NCI-H2029 treated with DMSO at 0.1 percent for 48 hours (cell line): ENCODE results near the gene AQP5.

ENCODE experiments used
- DNase-seq: peaks from one replicate; lab custom pipeline; 2025; lab: John Stamatoyannopoulos, UW

AQP5 gene

DNA sequence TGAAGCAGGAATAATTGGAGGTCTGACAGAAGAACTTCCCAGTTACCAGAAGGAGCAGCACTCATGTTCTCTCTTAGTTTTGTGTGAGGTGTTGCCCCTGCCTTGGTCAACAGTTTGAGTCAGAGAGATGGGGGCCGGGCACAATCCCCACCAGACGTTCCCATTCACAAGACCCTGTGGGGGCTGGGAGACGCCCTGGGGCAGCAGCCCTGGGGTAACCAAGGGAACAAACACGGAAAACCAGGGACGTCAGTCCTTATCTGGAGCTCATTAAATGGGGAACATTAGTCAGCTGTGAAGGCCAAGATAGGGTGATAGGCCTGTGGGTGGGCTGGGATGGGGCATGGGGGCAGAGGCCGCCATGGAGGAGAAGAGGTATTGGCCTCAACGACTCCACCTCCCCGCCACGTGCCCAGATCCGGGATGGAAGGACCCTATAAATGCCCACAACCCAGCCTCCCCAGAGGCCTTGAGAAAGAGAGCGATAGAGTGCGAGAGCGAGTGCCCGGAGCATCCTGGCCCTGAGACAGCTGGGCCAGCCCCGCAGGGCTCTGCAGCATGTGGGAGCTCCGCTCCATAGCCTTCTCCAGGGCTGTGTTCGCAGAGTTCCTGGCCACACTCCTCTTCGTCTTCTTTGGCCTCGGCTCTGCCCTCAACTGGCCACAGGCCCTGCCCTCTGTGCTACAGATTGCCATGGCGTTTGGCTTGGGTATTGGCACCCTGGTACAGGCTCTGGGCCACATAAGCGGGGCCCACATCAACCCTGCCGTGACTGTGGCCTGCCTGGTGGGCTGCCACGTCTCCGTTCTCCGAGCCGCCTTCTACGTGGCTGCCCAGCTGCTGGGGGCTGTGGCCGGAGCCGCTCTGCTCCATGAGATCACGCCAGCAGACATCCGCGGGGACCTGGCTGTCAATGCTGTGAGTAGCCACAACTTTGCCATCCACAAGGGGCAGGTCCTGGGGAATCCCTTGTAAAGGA is 11.1 kb upstream of the AQP5 start, which contains the start of gene AQP2:
Gene AQP2, plus strand, starts transcription at position 465 of the 979 bp plus-strand sequence. Its CDS starts 94 bp downstream, at position 559.
- no peak for DNase-seq

DNA sequence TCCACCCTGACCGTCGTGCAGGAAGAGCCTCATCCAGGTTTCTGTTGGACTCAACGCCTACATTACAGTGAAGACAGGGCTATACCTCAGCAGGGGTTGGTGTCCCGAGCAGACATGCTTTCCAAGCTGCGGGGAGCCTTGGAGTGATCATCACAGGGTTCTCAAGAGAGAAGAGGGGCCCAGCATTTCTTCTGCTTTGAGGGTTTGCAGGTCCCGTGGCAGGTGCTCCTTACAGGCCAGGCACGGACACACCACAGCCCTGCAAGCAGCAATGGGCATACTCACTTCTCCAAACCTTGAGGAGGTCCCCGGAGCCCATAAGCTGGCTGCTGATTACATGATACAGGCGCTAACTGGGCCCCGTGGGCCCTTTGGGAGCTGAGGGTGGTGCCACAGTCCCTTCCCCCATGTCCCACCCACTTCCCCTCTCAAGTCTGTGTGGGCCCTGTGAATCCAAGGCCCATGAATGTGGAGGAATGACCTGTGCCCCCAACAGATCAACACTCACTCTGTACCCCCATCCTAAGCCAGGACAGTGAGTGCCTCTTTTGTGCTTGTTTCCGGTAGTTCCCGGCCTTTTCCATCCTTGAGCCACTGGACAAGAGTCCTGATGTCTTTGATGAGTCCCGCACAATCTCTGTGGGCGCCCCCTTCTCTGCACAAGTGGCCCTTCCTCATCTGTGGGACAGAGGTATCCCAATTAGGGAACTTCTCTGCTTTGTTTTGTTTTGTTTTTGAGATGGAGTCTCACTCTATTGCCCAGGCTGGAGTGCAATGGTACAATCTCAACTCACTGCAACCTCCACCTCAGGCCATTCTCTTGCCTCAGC is 10.0 kb upstream of the AQP5 start:
- DNase-seq, result no peak

DNA sequence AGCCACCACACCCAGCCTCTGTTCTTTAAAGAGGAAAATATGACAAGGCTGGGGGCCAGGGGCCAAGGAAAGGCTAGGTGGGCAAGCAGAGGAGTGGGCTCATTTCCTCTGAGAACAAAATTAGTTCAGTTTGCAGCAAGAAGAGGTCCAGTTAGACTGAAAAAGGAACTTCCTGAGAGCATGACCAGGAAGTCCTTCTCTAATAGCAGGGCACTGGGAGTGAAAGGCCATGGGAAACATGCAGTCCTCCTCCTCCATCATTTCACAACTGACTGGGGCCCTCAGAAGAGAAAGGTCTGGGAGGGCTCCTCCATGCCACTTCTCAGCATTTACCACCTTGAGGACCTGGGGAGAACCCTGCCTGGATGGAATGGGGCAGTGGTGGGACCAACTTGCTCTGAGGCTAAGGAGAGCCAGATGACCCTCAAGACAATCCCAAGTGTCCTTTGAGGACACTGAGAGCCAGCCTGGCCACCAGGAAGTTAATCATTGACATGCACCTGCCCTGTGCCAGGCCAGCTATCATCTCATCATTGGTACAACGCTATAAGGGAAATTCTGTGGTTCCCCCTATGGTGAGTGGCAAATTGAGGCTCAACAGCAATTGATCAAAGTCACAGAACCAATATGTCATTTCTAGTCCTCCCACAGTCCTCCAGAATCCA is 9.1 kb upstream of the AQP5 start:
- DNase-seq, result no peak

DNA sequence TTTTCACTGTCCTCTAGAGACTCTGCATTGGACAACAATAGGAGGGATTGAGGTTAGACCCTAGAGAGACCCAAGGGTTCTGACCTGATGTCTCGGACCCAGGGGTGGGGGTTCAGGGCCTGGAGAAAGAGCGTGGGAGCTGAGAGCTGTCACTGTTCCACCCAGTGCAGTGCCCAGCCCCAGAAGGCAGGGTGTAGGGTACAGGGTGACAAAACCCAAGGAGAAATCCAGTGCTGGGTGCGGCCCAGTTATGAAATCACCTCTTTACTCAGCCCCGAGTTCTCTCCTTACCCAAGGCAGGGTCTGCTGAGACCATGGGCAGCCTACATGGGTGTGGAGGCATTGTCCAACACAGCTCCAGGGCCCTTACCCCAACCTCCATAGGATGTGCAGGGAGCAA is 8.5 kb upstream of the AQP5 start:
- DNase-seq, result no peak

DNA sequence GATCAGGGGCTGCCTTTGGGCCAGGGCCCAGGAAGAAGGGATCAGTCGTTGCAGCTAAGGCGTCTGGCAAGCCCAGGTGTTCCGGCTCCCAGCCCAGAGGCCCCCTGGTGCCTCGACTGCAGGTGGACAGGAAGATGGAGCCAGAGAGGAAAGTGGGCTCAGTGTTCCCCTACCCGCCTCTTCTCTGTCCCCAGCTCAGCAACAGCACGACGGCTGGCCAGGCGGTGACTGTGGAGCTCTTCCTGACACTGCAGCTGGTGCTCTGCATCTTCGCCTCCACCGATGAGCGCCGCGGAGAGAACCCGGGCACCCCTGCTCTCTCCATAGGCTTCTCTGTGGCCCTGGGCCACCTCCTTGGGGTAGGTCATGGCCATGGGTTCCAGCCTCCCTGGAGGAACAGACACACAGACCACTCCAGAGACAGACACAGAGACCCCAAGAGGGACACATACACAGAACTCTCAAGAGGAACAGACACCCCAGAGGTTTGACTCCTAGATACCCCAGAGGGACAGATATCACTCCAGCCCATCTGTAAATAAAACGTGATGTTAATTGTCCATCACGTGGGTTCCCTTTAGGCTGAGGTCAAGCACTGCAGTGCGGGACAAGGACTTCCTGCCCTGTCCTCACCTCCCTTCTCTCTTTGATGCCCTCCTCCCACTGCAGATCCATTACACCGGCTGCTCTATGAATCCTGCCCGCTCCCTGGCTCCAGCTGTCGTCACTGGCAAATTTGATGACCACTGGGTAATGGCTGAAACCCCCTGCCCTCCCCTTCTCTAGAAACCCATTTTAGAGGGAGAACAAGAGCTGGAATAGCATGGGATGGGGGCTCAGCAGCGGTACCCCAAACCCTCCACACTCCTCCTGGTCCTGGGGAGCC is 7.5 kb upstream of the AQP5 start:
- no peak for DNase-seq

DNA sequence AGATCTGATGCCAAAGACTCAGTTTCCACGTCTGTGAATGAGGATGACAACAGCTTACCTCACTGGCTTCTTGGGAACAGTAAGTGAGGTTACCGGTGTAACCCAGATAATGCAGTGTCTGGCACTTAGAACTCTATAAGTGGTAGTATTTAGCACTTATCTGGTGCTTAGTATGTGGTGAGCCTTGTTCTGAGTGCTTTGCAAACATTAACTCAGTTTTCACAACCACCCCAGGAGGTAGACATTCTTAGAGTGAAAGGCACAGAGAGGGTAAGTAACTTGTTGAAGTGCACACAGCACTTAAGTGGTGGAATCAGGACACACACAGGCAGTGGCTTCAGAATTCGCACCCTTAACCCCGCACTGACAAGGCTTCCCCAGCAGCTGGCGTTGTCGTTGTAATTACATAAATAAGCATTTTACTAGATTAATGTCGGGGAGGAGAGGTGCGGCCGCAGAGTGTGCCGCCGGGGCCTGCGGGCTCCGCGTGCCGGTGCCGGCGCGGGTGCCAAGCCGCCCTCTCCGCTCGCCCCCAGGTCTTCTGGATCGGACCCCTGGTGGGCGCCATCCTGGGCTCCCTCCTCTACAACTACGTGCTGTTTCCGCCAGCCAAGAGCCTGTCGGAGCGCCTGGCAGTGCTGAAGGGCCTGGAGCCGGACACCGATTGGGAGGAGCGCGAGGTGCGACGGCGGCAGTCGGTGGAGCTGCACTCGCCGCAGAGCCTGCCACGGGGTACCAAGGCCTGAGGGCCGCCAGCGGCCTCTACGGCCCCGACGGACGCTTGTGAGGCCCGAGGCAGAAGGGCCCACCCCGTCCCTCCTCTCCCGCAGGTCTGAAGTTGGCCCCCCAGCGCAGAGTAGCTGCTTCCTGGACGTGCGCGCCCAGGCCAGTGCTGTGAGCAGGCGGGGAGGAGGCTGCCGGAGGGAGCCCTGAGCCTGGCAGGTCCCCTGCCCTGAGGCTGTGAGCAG is 6.5 kb upstream of the AQP5 start:
- no peak for DNase-seq

DNA sequence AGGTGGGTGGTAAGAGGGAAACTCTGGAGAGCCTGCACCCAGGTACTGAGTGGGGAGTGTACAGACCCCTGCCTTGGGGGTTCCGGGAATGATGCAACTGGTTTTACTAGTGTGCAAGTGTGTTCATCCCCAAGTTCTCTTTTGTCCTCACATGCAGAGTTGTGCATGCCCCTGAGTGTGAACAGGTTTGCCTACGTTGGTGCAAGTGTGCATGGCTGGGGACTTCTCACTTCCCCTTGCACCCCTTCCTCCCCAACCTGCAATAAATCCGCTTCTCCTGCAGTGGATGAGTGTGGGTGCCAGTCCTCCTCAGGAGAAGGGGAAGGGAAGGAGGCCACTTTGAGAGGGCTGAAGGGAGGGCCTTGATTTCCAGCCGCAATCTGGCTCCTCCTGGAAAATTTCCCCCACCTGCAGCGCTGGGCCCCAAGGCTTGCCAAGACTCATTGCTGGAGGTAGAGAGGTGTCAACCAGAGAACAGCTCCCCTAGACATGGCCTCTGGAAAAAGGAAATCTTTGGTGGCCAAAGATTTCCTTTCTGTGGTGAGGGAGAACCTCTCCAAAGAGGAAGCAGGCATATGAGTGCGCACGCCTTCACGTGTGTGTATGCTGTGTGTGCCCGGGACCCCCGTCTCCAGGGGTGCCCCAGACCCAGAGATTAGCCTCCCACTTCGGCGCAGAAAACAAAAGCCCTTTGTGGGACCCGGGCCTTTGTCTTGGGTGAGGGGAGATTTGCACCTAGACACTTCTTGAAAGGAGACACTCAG is 5.6 kb upstream of the AQP5 start:
- DNase-seq, result no peak

DNA sequence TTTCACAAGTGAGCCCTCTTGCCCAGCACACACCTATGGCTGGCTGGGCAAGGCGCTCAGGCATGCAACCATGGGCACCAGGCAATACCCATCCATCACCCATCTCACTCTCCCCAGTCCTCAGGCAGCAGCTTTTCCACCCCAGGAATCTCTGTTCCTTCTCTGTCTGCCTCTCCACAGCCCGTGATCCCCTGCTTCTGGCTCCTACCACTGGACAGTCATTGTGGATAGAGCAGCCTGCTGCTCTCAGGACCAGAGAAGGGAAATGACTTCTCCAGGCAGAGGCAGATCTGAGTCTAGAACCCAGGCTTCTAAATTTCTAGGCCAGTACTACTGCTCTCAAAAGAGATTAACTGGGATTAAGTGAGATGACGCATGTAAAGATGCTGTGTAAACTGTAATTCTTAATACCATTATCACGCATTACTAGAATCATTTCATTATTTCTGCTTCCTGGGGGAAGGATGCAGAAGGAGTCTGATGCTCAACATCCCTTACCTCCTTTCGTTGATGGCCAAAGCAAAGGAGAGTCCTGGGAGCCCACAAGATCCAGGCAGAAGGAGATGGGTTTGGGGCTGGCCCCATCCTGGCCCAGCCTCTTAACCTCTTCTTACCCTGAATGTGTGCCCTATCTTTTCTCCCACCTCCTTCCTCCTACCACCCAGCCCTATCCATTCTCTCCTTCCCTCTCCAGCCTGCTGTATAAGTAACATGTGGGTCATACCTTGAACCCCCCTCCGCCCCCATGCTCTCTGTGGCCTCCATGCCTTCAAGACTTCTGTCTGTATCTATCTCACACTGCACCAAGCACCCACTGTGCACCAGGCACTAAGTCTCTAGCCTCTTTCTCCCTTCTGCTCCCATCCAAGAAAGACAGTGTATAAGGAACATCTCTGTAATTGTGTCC is 4.8 kb upstream of the AQP5 start:
- no peak for DNase-seq

DNA sequence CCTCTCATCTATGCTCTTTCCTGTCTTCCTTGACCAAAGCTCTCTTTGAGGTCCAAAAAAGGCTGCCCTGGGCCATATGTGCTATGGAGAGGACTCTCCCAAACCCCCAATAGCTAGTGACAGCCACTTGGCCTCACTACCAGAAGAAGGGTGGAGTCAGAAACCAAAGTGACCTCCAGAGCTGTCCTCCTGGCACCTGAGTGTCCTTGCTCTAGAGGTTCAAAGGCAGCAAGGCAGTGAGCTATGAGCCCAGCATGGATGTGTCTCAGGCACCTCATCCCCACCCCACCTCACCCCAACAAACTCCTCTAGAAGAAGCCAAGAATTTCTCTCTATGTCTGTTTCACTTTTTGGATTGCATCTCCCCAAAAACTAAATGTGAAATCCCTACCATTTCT is 4.1 kb upstream of the AQP5 start:
- DNase-seq, result no peak

DNA sequence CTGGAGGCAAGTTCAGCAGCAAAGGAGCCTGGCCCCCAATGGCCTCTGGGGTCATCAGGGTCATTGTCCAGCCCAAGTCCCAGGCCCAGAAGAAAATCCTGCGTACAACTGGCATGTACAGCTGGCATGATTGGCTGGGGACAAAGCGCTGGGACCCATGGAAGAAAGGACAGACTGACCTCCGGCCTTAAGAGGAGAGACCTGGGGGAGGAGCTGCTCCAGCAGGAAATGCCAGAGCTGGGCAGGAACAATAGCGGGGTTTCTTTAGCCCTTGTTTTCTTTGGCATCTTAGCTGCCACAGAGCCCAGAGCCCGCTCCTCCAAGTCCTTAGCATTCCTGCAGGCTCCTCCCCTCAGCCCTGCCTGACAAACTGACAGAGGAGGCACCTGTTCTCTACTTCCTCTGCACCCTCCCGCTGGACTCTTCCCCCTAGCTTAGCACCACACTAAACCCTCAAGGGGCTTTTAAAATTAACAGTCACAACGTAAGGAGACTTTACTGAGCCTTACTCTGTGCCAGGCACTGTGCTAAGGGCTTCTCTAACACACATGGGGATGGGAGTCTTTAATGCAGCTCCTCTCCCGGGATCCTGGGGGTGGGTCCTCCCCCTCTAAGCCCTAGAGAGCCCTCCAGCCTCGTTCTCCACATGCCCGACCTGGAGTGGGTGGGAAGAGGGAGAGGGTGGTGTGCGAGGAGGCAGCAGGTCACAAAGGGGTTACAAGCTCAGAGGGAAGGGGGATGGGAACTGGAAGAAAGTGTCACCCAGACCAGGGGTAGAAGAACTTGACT is 1.8 kb upstream of the AQP5 start:
- DNase-seq, result no peak

DNA sequence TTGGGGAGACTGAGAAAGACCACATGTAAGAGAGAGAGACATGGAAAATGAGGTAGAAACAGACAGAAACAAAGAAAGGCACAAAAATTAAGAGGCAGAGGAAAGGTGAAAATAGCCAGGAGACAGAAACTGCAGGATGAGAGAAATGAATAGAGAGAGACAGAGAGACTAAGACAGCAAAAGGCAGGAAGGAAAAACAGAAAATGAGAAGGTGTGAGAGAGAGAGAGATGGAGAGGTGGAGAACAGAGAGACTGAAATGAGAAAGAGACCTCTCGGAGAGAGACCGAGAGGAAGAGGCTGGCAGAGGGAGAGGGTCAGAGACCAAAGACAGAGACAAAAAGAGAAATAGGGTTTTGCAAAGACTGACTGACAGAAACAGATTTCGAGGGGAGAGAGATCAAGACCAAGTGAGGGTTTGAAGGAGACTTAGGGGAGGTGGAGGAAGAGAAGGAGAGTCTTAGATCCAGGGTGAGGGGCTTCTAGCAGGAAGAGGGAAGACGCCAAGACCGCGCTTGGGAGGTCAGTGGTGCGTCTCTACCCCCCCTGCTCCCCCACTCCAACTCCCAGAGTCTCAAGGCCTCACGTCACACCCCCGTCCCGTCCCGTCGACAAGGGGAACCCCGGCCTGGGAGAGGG is 1.1 kb upstream of the AQP5 start:
- no peak for DNase-seq

DNA sequence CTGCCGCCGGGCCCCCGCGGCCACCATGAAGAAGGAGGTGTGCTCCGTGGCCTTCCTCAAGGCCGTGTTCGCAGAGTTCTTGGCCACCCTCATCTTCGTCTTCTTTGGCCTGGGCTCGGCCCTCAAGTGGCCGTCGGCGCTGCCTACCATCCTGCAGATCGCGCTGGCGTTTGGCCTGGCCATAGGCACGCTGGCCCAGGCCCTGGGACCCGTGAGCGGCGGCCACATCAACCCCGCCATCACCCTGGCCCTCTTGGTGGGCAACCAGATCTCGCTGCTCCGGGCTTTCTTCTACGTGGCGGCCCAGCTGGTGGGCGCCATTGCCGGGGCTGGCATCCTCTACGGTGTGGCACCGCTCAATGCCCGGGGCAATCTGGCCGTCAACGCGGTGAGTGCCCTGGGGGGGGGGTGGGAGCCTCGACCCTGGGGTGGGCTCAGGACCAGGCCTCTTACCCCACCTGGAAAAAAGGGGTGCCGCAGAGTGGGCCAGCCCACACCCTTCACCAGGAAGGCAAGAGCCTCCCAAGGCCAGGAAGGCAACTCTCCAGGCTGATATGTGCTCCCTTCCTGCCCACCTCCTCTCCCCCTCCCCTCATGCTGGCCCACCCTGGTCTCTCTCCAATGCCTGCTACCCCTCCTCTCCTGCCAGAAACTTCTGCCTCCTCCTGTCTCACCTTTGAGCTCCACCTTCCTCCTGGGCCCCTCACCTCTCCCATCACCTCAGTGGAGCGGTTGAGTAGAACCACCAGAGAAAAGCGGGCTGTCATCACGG is 507 bp downstream of the AQP5 start:
- DNase-seq, result no peak

DNA sequence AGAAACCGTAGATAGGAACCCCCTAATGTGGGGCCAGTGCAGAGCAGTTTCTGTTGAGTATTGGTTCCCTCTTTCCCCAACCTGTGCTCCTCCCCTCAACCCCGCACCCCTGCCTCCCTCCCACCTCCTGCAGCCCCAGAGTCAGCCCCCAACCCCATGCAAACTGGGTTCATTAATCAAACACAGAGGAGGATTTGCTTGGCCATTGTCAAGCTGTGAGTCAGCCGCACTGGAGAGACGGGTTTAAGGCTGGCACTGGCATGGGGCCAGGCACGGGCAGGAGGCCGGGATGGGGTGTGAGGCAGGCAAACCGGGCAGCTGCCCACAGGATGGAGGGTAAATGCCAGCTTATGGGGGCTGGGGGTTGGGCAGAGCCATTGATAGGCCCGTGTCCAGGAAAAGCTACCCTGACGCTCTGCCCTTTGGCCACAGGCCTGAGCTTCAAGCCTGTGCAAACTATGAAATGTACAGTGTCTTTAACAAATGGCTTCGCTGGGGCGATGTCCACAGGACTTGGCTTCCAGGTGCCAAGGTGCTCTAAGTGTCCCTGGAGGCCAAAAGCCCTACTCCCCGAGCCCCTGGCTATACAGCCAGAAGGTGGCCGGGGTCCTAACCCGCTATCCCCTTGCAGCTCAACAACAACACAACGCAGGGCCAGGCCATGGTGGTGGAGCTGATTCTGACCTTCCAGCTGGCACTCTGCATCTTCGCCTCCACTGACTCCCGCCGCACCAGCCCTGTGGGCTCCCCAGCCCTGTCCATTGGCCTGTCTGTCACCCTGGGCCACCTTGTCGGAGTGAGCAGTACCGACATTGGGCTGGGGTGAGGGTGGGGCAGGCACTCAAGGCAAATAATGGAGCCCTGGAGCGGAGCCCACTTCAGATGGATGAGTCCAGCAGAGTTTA is 1.4 kb downstream of the AQP5 start:
- peak; percentile 28 for DNase-seq

DNA sequence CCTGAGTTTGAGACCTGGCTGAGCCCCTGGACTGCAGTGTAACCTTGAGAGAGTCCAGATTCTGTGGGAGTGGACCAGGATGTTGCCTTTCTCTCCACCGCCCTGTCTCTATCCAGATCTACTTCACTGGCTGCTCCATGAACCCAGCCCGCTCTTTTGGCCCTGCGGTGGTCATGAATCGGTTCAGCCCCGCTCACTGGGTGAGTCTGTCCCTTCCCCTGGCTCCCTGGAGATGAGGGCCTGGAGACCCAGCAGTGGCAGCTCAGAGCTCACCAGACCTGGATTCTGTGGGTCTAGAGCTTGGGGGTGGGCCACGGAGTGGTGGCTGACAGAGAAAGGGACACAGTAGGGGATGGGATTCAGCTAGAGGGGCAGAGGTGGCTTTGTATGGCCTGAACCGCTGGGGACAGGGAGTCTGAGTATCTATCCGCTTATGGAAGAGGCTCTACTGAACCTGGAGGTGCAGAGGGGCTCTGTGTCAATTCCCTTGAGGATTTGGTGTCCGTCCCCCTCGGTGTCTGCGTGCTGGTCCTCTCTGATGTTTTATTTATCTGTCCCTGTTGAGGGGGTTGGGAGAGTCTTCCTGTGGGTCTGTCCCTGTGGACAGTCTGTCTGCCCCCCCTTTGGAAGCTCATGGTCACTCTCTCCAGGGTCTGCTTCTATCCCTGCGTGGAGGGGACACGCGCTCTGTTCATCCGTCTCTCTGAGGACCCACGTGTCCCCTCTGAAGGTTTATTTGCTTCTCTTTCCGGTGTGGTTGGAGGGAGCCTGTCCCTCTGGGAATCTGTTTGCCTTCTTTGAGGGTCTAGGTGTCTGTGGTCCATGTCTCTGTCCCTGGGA is 2.5 kb downstream of the AQP5 start:
- DNase-seq, result no peak
